A673 (cell line): Measurements from ENCODE around the gene CRACDL.
"Not testable (repeated sequence)": the region's sequence is repeated elsewhere in the genome, so short reads cannot be mapped to it uniquely, and the experiment has no call there.

Experiments
- CTCF ChIP-seq: fragments of 300-800, 200-600 bp; sonication (generic); conservative IDR thresholded peaks from 2 replicates; pipeline ENCODE4 v1.5.1; 2017; ENCODE audit warnings: low read depth, mild to moderate bottlenecking, antibody characterized with exemption, low read length, moderate library complexity, mixed read lengths
- EZH2 ChIP-seq: fragments of 200-600 bp; sonication (generic); IDR thresholded peaks from 2 replicates; pipeline ENCODE4 v1.6.1; 2017; ENCODE audit warnings: borderline replicate concordance, low read depth, mild to moderate bottlenecking, mixed read lengths, antibody characterized with exemption, low read length; ENCODE audit not compliant: poor library complexity, severe bottlenecking

DNA sequence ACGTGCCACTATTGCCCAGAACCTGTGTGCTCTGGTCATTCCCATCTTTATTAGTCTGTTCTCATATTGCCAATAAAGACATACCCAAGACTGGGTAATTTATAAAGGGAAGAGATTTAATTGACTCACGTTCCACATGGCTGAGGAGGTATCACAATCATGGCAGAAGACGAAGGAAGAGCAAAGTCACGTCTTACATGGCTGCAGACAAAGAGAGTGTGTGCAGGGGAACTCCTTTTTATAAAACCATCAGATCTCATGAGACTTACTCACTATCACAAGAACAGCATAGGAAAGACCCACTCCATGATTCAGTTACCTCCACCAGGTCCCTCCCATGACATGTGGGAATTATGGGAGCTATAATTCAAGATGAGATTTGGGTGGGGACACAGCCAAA, 183.3 kb downstream of the CRACDL start:
- not testable (repeated sequence) for TF ChIP-seq CTCF, EZH2
